HG03575 (cell line): ENCODE results near the gene DNAH3.
"Not testable (repeated sequence)": the region's sequence is repeated elsewhere in the genome, so short reads cannot be mapped to it uniquely, and the experiment has no call there.

ENCODE experiments used
- ATAC-seq: cut with Tn5 transposase; IDR thresholded peaks from one replicate; pipeline ENCODE4 v1.9.1; 2021; ENCODE audit not compliant: unreplicated experiment, insufficient number of reproducible peaks, low FRiP score; ENCODE audit errors: extremely low read depth

The DNAH3 gene

DNA sequence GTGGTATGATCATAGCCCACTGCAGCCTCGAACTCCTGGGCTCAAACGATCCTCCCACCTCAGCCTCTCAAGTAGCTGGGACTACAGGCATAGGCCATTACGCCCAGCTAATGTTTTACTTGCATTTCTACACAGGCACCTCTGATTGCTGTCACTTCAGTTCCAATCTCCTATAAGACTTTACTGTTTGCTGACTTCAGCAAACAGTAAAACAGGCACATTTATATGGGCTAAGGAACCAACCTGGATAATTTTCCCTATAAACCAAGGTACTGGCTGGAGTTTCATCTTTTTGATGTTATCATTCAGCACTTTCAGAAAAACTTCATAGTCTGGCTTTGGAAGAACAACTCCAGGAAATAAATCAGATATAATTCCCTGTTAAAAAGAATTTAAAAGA, 114.2 kb downstream of the DNAH3 start:
- ATAC-seq = no peak

DNA sequence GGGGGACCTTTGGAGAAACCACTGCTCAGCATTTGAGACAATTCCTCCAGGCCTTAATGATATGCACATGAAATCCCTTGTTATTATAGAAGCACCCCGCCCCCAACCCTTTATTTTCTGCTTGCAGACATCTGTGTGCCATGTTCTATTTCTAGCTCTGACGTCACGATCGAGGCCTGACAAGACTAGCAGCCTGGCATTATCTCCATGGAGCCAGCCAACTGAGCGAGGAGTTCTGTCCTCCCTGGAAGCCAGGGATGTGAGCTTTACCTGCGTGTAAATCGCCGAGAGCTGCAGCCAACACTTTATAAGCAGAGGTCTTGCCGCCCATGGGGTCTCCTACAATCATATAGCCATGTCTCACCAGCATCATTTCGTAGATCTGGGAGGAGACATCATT, 116.9 kb downstream of the DNAH3 start:
- no peak for ATAC-seq

- ATAC-seq = no peak
Measured at GRCh38 chr16:21033264-21033663, 117.4 kb downstream of the DNAH3 start.

GRCh38 chr16:21028728-21029127, 121.9 kb downstream of the DNAH3 start:
- ATAC-seq = no peak

DNA sequence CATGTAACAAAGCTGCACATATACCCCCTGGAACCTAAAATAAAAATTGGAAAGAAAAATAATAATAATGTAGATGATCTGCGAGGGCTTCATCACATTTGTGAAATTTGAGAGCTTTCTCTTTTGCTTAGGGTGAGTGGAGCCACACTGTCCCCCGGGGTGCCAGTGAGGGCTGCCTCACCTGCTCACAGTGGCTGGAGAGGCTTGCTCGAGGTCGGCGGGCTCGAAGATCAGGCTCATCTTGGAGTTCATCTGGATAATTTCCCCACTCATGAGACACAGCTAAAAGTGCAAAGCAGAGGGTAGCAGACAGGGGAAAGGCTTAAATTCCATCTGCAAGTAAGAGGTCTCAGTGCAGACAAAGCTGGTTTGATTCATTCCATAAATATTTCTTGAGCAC, 123.8 kb downstream of the DNAH3 start:
- ATAC-seq = no peak

GRCh38 chr16:21023509-21024202, 127.0 kb downstream of the DNAH3 start:
- no peak for ATAC-seq

DNA sequence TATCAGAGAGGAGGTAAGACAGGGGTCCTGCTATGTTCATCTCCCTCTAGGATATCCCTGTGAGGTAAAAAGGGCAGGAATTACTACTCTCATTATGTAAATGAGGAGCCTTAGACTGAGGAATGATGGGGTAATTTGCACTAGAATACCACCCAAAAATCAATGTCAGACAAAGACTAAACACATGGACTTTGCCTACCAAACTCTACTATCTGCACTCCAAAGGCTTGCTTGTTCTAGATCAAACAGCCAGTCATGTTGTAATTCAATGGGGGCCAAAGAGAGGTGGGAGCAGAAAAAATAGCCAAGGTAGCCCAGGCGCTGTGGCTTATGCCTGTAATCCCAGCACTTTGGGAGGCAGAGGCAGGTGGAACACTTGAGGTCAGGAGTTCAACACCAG, 129.3 kb downstream of the DNAH3 start:
- no peak for ATAC-seq

GRCh38 chr16:21009815-21010214, 140.8 kb downstream of the DNAH3 start:
- no peak for ATAC-seq

DNA sequence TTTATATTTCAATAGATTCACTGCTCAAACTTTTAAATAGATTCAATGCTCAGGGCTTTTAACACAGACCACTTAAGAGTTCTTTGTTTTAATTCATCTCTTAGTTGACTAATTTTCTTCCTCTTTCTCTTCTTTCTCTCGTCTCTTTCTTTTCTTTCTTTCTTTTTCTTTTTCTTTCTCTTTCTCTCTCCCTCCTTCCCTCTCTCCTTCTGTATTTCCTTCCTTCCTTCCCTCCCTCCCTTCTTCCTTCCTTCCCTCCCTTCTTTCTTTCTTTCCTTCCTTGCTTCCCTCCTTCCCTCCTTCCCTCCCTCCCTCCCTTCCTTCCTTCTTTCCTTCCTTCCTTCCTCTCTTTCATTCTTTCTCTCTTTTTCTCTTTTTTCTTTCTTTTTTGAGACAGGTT, 145.6 kb downstream of the DNAH3 start:
- ATAC-seq = no peak

DNA sequence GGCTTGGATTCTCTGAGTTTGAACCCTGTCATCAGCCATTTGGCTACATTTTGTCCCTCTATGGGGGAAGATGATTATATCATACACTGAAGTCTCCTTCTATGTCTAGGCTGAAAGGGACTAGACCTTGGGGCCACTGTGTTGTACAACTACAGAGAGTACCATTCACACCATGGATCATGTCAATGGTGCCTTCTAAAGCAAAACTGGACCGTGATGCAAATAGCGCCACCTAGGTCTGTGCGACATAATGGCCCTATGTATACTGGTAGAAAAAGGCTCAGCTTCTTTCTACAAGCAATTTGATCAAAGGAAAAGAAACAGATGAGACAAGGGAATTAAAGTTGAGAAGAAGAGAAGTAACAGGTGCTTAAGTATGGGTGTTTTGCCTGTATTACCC, 149.4 kb downstream of the DNAH3 start:
- ATAC-seq = no peak

DNA sequence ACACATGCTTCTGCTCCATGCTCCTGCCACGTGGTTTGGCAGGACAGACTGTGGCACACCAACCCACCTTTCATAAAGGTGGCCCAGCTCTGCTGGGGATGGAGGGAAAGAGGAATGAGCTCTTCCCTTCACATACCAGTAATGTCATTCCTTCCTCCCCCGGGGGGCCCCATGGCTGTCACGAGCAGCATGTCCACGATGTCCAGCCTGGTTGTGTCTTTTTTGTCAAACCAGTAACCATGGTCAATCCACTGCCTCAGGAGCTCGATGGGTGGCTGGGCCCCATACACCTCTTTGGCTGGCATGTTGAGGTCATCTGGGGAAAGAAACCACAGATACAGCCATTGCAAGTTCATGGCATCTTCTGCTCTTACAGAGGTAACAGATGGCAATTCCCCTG, 153.5 kb downstream of the DNAH3 start:
- no peak for ATAC-seq

- ATAC-seq = no peak
Measured at GRCh38 chr16:20995711-20996110, 154.9 kb downstream of the DNAH3 start.

GRCh38 chr16:20989496-20990070, 161.1 kb downstream of the DNAH3 start:
- not testable (repeated sequence) for ATAC-seq

- no peak for ATAC-seq
Measured at GRCh38 chr16:20987049-20987448, 163.6 kb downstream of the DNAH3 start.

GRCh38 chr16:20984019-20984418, 166.6 kb downstream of the DNAH3 start:
- ATAC-seq = no peak

DNA sequence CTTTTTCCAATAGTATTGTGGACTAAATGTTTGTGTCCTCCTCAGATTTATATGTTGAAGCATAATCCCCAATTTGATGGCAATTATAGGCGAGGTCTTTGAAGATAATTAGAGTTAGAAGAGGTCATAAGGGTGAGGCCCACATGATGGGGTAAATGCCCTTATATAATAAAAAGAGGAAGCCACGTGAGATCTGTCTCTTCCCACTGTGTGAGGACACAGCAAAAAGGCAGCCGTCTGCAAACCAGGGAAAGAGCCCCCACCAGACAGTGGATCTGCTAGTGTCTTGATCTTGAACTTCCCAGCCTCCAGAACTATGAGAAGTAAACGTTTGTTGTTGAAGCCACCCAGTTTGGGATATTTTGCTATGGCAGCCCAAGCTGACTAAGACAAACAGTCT, 174.1 kb downstream of the DNAH3 start:
- ATAC-seq = no peak

- not testable (repeated sequence) for ATAC-seq
Measured at GRCh38 chr16:20973201-20973600, 177.4 kb downstream of the DNAH3 start.

DNA sequence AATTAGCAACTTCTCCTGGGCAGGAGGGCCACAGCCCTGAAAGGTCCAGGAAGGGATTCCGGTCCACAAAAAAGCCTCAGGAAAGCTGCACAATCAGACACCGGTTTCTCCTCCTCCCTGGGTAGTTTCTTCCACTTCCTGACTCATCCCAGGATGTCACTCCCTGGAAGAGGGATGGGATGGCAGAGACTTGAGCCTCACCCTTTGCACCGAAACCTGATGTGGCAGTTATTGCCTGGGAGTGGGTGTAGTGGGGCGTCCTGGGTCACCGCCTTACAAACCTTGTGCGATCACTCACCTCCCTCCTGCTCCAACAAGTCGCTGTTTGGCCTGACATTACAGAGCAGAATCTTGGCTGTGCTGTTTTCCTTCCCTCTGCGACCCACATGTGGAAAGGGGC, 179.2 kb downstream of the DNAH3 start:
- ATAC-seq = no peak

DNA sequence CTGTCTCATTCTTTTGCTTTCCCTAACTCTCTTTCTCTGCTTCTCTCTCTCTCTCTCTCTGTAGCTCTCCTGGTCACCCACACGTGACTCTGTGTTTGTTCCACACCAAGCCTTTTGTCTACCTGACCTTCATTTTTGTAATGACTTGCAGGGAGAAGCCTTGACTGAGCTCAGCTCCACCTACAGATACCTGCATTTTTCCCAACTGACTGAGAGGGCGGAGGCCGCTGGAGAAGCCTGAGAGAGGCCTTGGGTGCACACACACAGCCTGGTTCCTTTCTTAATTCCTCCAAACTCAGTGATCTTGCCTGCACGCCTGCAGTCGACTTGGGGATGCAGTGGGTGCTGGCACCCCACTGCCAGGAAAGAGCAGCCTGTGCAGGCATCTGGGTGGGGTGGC, 181.3 kb downstream of the DNAH3 start:
- no peak for ATAC-seq

DNA sequence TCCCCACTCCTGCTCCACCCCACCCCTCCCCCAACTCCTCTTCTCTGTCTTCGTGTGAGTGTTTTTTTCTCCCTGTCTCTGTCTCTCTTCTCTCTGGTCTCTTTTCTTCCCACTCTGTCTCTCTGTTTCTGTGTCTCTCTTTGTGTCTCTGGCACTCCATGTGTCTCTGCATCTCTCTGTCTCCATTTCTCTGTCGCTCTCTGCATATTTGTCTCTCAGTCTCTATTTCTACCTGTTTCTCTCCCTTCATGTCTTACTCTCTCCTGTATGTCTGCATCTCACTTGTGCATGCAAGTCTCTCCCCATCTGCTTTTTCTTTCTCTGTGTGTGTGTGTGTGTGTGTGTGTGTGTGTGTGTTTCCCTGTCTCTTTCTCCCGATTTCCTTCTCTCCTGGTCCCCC, 181.9 kb downstream of the DNAH3 start:
- ATAC-seq = no peak

- ATAC-seq = no peak
Measured at GRCh38 chr16:20960899-20961298, 189.7 kb downstream of the DNAH3 start.
